A204.1 (cell line): Measurements from ENCODE around the gene PLPPR3.

Experiments used
- FAIRE-seq: peaks from 2 replicates; lab custom pipeline; 2012; peaks lifted over from hg19 to GRCh38; lab: Jason Lieb, UNC

PLPPR3 gene

GRCh38 chr19:771332-771785, 50.4 kb downstream of the PLPPR3 start:
- FAIRE-seq: no peak

GRCh38 chr19:769616-770015, 52.1 kb downstream of the PLPPR3 start:
- FAIRE-seq: no peak

GRCh38 chr19:768424-768823, 53.3 kb downstream of the PLPPR3 start:
- no peak for FAIRE-seq

GRCh38 chr19:765179-765738, 56.5 kb downstream of the PLPPR3 start:
- no peak for FAIRE-seq

- no peak for FAIRE-seq
Measured at GRCh38 chr19:764301-764700, 57.5 kb downstream of the PLPPR3 start.

- no peak for FAIRE-seq
Measured at GRCh38 chr19:763869-764268, 57.9 kb downstream of the PLPPR3 start.

GRCh38 chr19:763181-763580, 58.6 kb downstream of the PLPPR3 start:
- FAIRE-seq: no peak
